HL-60 (cell line): ENCODE measurements around the gene SAMSN1.

Experiments
- DNase-seq, 2 experiments: peaks; one replicate each; pipeline ENCODE4 v3.0.0-alpha.2; 2010 to 2020; ENCODE audit warnings: low read depth in 1 of 2, low spot score in 1 of 2
- H3K27ac ChIP-seq: fragments of 250-450 bp; sonication (Bioruptor Pico); replicated peaks from 2 replicates; pipeline ENCODE4 v1.5.1; 2020; ENCODE audit warnings: mild to moderate bottlenecking, moderate library complexity
- H3K27me3 ChIP-seq: fragments of 250-450 bp; sonication (Bioruptor Pico); 2 replicates; pipeline ENCODE4 v1.5.1; 2021; ENCODE audit warnings: mild to moderate bottlenecking, moderate library complexity; ENCODE audit not compliant: insufficient read depth, poor library complexity, severe bottlenecking
- H3K4me3 ChIP-seq: replicated peaks from 2 replicates; pipeline ENCODE4 v1.5.1; 2011; ENCODE audit warnings: mild to moderate bottlenecking, control low read depth, low read length; ENCODE audit not compliant: insufficient read depth
- GABPA ChIP-seq: IDR thresholded peaks from 2 replicates; pipeline ENCODE4 v1.6.1; 2012; ENCODE audit warnings: low read depth
- POLR2AphosphoS5 ChIP-seq: IDR thresholded peaks from 2 replicates; pipeline ENCODE4 v1.6.1; 2012; ENCODE audit warnings: low read depth
- REST ChIP-seq: IDR thresholded peaks from 2 replicates; pipeline ENCODE4 v1.6.1; 2012; ENCODE audit warnings: low read depth; ENCODE audit not compliant: insufficient replicate concordance
- SPI1 ChIP-seq: IDR thresholded peaks from 2 replicates; pipeline ENCODE4 v1.6.1; 2012; ENCODE audit warnings: low read depth, mild to moderate bottlenecking, borderline replicate concordance
- TF ChIP-seq, protein P1 (sequence below): IDR thresholded peaks from one replicate; pipeline ENCODE4 v1.5.1; 2011; ENCODE audit warnings: low read length, control low read depth, inconsistent platforms; ENCODE audit not compliant: insufficient read depth

The SAMSN1 gene

DNA sequence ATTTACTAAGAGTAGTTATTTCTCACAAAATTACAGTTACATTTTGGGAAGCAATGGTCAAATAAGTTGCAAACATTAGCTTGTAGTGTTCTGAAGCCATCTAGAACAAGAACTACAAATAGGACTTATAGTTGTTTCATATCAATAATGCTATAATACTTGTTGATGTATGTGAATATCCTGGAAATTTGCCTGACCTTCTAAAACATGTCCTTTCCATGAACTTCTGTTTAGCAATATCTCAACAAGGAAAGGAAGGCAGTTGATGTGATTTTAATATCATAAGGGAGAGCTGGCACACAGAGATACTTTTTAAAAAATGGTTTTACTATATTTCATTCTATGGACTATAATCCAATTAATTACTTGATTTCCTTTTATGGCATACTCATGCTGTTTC is 47.1 kb upstream of the SAMSN1 start:
- Histone ChIP-seq H3K27me3 (no peaks in the 10 kb centered on the region), H3K4me3 (no peak overlapping the region), H3K27ac (peak overlapping the region; percentile 78)
- TF ChIP-seq GABPA: no peak
- DNase-seq: no peak

GRCh38 chr21:14592296-14593000 is 46.3 kb upstream of the SAMSN1 start:
- TF ChIP-seq, protein P1, sequence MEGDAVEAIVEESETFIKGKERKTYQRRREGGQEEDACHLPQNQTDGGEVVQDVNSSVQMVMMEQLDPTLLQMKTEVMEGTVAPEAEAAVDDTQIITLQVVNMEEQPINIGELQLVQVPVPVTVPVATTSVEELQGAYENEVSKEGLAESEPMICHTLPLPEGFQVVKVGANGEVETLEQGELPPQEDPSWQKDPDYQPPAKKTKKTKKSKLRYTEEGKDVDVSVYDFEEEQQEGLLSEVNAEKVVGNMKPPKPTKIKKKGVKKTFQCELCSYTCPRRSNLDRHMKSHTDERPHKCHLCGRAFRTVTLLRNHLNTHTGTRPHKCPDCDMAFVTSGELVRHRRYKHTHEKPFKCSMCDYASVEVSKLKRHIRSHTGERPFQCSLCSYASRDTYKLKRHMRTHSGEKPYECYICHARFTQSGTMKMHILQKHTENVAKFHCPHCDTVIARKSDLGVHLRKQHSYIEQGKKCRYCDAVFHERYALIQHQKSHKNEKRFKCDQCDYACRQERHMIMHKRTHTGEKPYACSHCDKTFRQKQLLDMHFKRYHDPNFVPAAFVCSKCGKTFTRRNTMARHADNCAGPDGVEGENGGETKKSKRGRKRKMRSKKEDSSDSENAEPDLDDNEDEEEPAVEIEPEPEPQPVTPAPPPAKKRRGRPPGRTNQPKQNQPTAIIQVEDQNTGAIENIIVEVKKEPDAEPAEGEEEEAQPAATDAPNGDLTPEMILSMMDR: no peak
- TF ChIP-seq SPI1 (no peak), GABPA (no peak), POLR2AphosphoS5 (no peak), REST (no peak)
- Histone ChIP-seq H3K4me3 (no peak overlapping the region), H3K27me3 (no peaks in the 10 kb centered on the region), H3K27ac (peak overlapping the region; percentile 78)
- peak in 1 of 2 experiments; percentile 12 for DNase-seq

DNA sequence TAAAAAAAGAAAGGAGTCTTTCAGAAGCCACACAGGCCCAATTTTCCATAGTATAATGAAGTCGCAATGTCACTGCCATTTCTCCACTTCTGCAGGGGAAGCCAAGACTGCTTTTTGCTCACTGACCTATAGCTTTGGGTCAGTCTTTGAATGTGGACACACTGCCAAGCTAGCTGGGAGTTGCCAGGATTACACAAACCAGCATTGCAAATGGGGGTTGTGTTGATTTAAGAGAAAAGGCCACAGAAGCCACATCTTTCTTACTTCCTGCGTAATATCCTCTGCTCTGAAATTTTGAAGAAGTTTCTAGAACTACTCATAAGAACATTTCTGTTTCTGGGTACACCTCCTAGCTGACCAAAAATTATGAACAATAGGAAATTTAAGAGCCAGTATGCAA is 45.8 kb upstream of the SAMSN1 start:
- TF ChIP-seq, protein P1: no peak
- TF ChIP-seq POLR2AphosphoS5 (no peak), REST (no peak), SPI1 (no peak), GABPA (no peak)
- H3K27me3 ChIP-seq: no peaks in the 10 kb centered on the region
- peak overlapping the region; percentile 78 for H3K27ac ChIP-seq
- no peak overlapping the region for H3K4me3 ChIP-seq
- DNase-seq: peak; percentile 38 to 93

GRCh38 chr21:14591377-14591776 is 45.3 kb upstream of the SAMSN1 start:
- peak overlapping the region; percentile 78 for H3K27ac ChIP-seq

More at GRCh38 chr21:14591377-14591776, 45.3 kb upstream of the SAMSN1 start:
- TF ChIP-seq REST: no peak
- no peak for TF ChIP-seq POLR2AphosphoS5
- TF ChIP-seq, protein P1: no peak
- no peak for TF ChIP-seq SPI1
- no peak for TF ChIP-seq GABPA
- Histone ChIP-seq H3K27me3 (no peaks in the 10 kb centered on the region), H3K4me3 (no peak overlapping the region)
- no peak for DNase-seq
